Keratinocyte (primary cell): ENCODE measurements around the gene C18orf54.

Experiments
- EZH2 ChIP-seq: IDR thresholded peaks from one replicate; pipeline ENCODE4 v1.6.1; 2012; ENCODE audit warnings: inconsistent platforms, mild to moderate bottlenecking, low read length, moderate library complexity
- TF ChIP-seq, protein P1 (sequence below), 3 experiments: IDR thresholded peaks in 1 of 3; conservative IDR thresholded peaks in 1 of 3; optimal IDR thresholded peaks in 1 of 3; 2 replicates in 2 of 3; 3 replicates in 1 of 3; pipeline versions ENCODE3 to v1.5.1; 2011; ENCODE audit warnings: low read length in 3 of 3, mild to moderate bottlenecking in 3 of 3, moderate library complexity in 2 of 3, control low read depth in 1 of 3, inconsistent platforms in 1 of 3; ENCODE audit not compliant: insufficient read depth in 2 of 3; ENCODE audit errors: extremely low read depth in 1 of 3

- TF ChIP-seq, protein P1, sequence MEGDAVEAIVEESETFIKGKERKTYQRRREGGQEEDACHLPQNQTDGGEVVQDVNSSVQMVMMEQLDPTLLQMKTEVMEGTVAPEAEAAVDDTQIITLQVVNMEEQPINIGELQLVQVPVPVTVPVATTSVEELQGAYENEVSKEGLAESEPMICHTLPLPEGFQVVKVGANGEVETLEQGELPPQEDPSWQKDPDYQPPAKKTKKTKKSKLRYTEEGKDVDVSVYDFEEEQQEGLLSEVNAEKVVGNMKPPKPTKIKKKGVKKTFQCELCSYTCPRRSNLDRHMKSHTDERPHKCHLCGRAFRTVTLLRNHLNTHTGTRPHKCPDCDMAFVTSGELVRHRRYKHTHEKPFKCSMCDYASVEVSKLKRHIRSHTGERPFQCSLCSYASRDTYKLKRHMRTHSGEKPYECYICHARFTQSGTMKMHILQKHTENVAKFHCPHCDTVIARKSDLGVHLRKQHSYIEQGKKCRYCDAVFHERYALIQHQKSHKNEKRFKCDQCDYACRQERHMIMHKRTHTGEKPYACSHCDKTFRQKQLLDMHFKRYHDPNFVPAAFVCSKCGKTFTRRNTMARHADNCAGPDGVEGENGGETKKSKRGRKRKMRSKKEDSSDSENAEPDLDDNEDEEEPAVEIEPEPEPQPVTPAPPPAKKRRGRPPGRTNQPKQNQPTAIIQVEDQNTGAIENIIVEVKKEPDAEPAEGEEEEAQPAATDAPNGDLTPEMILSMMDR (optimal IDR thresholded peaks at IDR 0.05 in 1 of 3, IDR thresholded peaks at IDR 0.05 in 1 of 3, conservative IDR thresholded peaks at IDR 0.05 in 1 of 3; ENCODE audit: extremely low read depth in 1 of 3, insufficient read depth in 2 of 3, low read length in 3 of 3), result no peak
- TF ChIP-seq EZH2, result no peak
Observed at GRCh38 chr18:54382076-54382475, 24.4 kb downstream of the C18orf54 start.
